HG03060 (cell line): Measurements from ENCODE around the gene BTBD9.

ENCODE experiments used
- ATAC-seq: cut with Tn5 transposase; IDR thresholded peaks from one replicate; pipeline ENCODE4 v1.9.1; 2021; ENCODE audit warnings: low read depth, moderate number of reproducible peaks; ENCODE audit not compliant: unreplicated experiment

The BTBD9 gene

DNA sequence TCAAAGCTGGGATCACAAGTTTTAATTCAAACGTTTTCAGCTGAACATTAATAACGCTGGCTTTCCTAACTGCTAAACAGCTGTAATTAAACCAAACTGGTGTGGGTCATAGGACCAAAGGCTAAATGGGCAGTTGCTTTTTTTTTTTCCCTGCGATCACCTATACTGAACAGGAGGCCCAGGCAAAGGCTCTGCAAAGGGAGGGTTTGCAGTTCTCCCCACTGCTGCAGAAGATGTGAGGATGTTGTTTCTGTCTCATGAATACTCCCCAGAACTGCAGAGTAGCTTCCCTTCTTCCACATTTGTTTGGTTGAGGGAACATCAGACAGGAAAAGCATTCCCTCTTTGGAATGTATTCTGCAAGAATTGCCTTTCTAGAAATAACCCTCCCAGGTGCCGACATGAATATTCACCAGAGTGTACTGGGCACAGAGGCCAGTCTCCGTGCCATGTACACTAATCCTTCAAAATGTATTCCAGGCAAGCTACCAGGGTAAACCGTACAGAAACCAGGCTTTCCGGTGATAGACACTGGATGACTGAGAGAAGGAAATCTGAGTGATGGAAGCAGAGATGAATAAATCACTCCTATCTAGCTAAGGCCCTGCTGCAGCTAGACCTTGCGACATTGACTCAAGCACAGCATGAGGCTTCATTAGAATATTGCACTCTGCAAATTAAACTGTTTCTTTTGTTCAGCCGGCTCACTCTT is 370.1 kb downstream of the BTBD9 start:
- no peak for ATAC-seq

DNA sequence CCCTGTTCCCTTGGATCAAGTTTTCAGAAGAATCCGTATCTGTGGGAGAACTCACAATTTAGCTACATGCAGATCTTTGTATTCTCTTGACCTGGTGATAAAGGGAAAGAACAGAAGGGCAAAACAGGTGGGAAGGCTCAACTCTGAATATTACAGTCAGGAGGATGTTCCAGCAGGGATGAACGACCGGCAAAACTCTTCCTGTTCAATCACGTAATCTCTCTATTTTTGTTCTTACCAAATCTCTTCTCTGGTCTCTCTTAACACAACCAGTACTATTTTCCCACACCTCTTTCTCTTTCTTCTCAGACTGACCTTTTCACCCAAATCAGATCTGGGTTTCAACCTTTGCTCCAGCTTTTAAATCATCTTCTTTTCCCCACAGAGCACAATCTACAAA is 371.4 kb downstream of the BTBD9 start:
- ATAC-seq = no peak

DNA sequence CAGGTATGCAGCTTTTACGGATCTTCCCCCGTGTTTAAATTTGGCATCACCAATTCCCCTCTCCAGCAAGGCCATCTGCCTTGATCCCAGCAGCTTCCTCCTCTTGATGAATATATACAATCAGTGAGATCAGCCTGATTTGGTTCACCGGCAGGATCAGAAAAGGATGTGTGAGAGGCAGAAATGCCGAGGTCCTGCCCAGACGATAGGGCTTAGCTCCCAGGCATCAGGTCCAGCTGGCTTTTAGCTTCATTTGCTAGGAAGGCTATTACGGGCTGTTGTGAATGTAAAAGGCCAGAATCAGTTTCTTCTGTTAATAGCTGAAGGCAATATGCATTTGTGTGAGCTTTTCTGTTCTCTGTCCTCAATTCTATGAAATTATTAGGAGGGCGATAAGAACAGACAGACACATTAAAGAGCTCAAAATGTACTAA is 372.8 kb downstream of the BTBD9 start:
- no peak for ATAC-seq

DNA sequence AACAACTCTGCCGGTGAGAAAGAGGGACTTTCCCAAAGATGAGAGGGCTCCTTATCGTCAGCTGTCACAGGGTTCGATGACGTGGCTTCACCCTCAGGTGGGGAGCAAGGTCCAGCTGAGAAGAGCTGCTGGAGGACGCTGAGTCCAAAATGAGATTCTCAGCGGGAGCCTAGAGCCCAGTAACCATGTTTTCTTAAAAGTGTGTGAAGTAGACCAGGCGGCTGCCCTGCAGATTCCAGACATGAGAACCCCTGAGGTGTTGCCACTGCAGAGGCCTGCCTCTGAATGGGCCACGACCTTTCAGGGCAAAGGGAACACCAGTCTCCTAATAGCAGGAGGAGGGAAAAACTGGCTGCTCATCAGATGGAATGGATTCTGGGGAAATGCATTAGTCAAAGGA is 375.1 kb downstream of the BTBD9 start:
- no peak for ATAC-seq

DNA sequence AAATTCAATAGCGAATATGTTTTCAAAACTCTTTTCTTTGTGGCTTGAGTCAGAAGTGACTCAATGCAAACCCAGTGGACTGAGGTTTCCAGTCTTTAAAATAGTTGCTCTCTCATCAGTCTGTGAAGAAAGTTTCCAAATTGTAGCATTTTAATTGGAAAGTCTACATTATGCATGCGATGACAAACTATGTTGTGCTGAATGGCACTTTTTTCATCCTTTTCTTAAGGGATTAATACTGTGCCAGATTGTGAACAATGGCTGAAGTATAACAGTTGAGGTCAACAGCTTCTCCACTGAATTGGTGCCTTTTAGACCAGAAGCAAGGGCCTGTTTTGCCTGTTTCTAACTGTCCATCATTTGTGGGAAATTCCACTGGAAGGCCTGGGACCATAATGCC is 377.1 kb downstream of the BTBD9 start:
- ATAC-seq = no peak

DNA sequence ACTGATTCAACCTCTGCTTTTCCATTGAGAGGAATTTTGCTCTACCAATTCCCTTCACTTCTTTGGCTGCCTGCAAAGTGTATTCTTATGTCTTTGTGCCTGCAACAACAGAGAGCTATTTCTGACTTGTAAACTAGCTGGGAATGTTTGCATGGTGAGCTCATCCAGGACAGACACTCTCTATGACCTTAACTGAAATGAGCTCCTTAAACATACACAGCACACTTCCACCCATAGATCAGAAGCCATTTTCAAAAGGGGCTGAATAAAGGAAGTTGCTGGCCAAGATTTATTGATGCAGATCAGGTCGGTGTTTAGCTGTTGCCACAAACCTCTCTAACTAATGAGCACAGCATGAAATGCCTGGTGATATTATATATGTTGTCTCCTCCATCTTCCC is 377.7 kb downstream of the BTBD9 start:
- ATAC-seq = no peak

DNA sequence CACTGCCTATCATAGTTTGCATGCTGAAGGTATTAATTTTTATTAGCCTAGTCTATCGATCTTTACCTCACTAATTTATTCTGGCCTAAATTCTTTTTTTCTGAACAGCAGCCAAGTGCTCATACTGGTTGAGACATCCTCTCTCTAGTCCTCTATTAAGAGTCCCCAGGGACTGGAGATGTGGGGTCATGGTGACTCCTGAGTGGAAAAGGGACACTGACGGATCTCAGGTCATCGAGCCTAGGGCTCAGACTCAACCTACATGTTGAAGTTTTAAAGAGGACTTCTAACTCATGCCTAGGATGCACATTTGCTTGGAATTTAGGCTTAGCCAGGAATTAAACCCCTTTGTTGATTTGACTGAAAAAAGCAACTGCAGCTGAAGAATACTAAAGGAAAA is 378.1 kb downstream of the BTBD9 start:
- ATAC-seq = no peak

DNA sequence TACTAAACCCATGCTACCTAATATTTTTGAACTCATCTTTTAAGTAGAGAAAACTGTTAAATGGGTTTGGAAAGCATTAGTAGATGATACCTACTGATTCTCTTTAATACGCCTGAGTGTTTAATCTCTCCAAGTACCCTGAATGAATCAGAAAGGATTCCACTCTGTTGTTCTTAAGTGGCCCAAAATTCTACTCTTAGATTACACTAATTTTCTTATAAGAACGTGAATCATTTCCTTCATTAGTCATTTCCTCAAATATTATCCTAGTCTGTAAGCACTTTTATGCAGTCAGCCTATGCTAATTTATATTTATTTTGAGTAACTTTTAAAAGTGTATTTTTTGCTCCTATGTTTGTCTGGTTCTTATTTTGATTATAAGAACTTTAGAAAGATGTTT is 380.0 kb downstream of the BTBD9 start:
- ATAC-seq = no peak

DNA sequence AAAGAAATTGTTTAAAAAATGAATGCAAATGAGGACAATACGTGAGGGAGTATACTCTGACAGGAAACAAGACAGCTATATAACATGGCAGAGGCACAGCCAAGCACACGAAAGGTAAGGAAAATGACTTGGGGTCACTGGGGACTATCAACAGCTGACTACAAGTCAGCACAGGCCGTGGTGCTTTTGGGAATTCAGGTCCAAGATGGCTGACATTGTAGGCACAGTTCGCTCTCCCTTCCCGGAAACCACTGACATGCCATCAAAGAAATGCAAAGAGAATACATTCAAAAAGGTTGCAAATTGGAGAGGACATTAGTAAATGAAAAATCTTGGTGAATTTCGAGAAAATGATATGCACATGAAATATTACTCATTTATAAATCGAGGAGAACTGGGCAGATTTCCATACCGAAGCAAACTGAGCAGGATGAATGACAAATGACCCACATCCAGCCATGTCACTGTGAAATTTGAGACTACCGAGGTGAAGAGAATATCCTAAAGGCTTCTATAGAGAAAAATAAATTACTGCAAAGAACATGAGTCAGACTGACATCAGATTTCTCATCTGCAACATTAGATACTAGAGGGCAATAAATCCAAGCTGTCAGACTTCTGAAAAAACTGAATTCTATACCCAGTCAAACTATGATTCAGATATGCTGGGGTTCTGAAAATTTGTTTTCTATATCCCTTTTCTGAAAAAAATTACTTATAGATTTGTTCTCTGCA is 391.1 kb downstream of the BTBD9 start:
- ATAC-seq = no peak

DNA sequence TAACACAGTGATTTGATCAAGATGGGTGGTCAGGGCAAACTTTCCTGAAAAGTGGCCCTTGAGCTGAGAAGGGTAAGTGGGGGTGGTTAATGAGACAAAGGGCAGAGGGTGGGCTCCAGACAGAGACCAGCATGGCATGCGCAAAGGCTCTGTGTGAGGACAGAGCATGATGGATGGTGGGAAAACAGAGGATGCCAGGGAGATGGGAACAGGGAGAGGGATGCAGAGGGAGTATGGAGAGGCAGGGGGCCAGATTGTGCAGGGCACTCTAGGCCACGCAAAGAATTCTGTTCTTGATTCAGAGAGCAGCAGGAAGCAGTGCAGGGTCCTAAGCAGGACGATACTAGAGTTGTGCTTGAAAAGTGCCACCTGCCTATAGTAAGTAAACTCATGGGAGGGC is 394.4 kb downstream of the BTBD9 start:
- no peak for ATAC-seq

DNA sequence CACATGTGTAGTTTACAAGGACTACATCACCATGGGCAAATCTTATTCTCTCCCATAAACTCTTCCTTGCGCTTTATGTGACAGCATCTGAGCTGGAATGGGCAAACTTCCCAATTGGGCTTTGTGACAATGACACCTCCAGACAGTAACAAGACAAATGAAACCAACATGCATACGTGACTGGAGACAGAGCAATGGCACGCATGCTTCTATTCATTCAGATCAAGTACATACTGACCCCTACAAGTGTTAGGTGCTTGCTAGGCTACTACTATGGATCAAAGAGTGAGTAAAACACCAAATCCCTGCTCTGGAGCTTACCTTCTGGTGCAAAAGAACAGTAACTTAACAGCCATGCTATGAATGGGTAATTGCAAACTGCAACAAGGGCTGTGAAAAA is 394.9 kb downstream of the BTBD9 start:
- no peak for ATAC-seq

DNA sequence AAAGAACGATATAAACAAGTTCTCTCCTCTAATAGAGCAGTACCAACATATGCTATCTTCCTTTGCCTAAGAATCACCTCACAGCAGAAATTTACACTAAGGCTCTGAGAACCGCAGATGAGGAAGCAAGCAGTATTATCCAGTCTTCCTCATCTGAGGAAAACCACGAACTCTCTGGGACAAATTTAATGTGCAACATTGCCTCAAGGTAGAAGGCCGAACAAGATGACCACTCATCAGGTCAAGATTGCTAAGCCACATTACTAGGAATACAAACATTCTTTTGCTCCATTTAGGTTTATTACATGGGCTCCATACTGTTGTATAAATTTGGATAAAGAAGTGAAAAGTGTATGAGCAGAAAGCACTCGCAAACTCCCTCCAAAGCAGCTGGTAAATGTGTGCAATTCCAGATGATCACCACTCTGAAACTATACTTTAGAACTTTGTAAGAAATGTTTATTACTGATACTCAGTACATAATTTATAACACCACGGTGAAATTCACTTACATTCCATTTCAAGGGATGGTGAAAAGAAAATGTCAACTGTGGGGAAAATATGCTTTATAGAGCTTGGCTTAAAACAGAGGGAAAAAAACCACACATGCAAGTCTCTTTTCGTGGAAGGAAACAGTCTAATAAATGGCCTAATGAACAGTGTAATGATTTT is 398.4 kb downstream of the BTBD9 start:
- ATAC-seq = no peak

DNA sequence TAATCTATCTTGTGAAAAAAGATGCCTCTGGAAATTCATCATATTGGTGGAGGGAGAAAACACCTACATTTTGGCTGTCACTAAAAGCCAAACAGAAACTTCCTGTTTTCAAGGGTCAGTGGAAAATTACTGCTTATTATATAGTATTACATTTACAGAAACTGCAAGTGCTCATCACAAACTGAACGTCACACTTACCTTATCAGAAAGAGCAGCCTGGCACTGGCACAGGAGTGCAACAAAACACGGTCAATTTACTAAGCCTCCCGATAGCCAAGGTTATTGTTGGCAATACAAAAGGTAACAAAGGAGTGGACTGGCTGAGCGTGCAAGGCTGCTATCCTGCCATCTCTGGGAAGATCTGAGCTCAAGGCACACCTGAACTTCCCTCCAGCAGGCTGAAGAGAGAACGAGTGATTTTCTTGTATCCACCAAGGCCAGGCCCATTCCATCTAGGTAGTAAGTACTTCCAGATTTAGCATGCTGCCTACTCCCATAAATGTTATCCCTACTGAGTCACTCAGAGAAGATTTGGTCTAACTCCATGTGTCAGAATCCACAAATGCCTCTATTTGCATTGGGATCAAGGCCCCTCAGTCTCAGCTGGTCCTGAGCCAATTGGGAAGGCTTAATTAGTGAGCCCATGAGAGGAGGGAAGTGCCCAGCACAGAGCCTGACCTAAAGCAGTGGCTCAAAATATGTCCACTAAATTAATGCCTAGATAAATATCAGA is 399.8 kb downstream of the BTBD9 start:
- ATAC-seq = no peak

DNA sequence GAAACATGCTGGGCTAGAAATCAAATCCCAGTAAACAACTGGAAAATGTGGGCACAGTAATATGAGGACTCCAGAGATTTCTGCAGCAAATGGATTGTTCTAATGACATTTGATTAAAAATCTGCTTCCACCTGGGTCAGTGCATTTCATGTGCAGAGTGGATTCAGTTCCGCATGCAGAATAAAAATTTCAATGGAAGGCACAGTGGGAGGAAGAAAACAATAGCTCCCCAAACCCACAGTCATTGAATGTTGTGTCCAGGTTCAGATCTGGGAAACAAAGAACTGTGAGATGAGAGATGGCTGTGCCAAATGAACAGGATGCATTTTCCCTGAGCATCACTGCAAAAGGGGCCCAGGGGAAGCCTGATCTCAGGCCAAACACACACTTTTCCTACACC is 403.1 kb downstream of the BTBD9 start:
- ATAC-seq = no peak

DNA sequence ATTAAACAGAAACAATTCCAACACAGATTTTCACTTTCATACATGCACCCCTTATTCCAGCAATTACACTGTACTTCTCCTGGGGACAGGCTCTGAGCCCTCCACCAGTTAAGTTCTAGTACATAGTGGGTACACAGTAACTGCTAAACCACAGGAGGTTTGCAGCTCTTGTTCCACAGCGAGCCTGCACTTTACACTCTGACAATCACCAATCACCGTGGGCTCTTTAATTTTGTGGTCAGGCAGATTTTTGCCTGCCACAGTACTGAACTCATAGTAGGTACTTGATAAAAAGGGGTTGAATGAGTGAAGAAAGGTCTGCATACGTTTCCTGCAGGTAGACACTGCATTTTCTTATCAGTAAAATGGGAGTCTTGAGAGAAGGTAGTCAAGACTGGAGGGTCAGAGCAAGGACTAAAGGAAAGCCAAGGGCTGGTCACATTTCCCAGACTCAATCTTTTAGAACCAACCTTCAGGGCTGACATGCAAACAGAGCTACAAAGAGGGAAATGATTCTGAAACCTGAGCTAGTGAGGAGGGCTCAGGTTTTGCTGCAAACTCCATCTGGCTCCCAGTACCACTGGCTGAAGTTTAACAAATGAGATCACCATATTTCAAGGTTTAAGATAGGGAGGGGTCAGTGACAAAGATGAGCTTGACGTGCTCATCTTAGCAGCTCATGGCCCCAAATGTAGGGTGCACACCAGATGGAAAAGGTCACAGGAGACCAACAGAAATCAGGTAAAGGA is 404.6 kb downstream of the BTBD9 start:
- peak; percentile 39 for ATAC-seq

DNA sequence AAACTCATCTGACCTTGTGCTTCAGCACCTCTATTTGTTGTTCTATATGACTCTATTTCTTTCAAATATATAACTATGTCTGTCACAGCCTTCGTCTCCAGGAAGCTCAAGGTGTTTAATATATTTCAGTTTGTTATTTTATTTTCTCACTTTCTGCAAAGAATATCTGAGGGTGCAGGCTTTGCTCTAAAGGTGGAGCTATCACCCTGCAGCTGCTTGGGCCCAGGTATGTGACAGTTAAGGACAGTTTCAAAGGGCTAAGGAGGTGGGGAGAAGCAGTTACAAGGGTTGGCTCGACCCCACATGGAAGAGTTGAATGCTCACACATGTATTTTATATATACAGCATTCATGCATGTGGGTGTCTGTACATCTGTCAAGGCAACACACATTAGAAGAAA is 405.6 kb downstream of the BTBD9 start:
- ATAC-seq = no peak

DNA sequence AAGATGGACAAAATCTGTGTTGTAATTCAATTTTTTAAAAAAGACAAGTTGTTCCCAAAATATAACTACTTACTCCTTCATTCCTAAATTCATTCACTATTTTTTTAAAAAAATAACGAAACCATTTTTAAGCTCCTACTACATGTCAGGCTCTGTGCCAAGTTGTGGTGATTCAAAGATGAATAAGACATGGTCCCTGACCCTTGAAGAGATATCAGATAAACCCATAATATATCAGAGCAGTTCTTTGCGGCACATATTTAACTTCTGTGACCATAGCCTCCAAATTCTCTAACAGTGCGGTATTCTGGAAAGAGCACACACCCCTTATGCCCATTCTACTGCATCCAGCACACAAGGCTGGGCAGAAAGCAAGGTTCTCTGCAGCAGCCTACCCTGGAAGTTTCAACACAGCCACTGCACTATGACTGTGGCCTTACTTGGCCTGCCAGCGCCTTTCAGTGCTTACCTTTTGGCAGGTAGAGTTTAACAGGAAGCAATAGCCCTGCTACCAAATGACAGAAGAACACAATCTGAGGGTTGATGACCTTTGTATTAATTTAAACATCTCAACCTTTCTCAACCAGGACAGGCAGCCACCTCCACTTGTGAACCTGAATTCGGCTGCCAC is 406.5 kb downstream of the BTBD9 start:
- ATAC-seq = no peak

DNA sequence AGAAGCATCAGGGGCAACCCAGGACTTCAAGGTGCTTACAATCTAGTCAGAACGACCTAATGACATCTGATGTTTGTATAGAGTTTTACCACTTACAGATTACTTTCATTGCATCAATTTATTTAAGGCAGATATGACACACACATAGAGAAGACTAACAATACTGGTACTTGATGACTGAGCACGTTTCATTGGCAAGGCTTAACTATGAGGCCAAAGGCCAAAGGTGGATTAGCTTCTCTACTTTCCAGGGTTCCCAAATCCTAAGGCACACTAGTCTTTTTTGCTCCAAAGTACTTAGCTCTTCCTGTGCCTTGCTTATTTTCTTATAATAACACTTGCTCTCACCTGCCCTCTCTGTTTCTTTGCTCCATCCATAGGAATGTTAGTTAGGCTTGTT is 414.0 kb downstream of the BTBD9 start:
- ATAC-seq = no peak

DNA sequence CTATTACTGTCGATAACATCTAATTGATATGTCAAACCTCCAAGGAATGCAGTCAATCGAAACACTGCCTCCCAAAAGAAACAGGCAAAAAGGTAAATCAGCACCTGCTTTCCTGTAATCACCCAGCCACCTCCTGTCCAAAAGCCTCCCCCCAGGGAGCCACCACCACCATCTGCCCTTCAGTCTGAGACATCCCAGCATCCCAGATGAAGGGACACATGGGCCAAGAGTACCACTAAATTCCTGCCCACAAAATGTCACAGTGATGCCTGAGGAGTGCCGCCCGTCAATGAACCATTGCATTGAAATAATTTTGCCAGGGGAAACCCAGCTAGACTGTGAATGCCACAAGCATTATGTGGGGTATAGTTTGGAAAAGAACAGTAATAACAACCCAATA is 418.5 kb downstream of the BTBD9 start:
- ATAC-seq = no peak
